SK-N-SH (cell line): ENCODE measurements around the gene APLP2.

ENCODE experiments used
- CTCF ChIP-seq: fragments of 200-600 bp; sonication (generic); IDR thresholded peaks from 2 replicates; pipeline ENCODE4 v1.6.1; 2017; ENCODE audit warnings: antibody characterized with exemption, mild to moderate bottlenecking, moderate library complexity
- EZH2phosphoT487 ChIP-seq: fragments of 200-600 bp; sonication (generic); IDR thresholded peaks from 2 replicates; pipeline ENCODE4 v1.6.1; 2017; ENCODE audit warnings: low read depth, mixed run types, mild to moderate bottlenecking, antibody characterized with exemption, moderate library complexity, borderline replicate concordance
- FOXJ3 ChIP-seq: sonication (generic); formaldehyde crosslinking; IDR thresholded peaks from 2 replicates; pipeline ENCODE4 v1.5.1; 2020; ENCODE audit warnings: mild to moderate bottlenecking, missing genetic modification reagents
- GABPA ChIP-seq: IDR thresholded peaks from 2 replicates; pipeline ENCODE4 v1.4.0; 2012; ENCODE audit warnings: low read depth, mild to moderate bottlenecking
- MAX ChIP-seq: IDR thresholded peaks from 2 replicates; pipeline ENCODE4 v1.4.0; 2012; ENCODE audit warnings: low read depth
- MXI1 ChIP-seq: IDR thresholded peaks from 2 replicates; pipeline ENCODE4 v1.6.1; 2012; ENCODE audit warnings: mild to moderate bottlenecking, low read depth, low read length, improper control_type of control experiment
- NRF1 ChIP-seq: IDR thresholded peaks from 2 replicates; pipeline ENCODE4 v1.6.1; 2012; ENCODE audit warnings: low read depth, mild to moderate bottlenecking, low read length
- POLR2AphosphoS5 ChIP-seq: IDR thresholded peaks from 2 replicates; pipeline ENCODE4 v1.6.1; 2012; ENCODE audit warnings: low read depth, low read length
- RAD21 ChIP-seq: IDR thresholded peaks from 2 replicates; pipeline ENCODE4 v1.6.1; 2012; ENCODE audit warnings: mild to moderate bottlenecking, low read length
- RFX5 ChIP-seq: IDR thresholded peaks from 2 replicates; pipeline ENCODE4 v1.6.1; 2012; ENCODE audit warnings: mild to moderate bottlenecking, improper control_type of control experiment, low read length
- SMC3 ChIP-seq: IDR thresholded peaks from 2 replicates; pipeline ENCODE4 v1.6.1; 2012; ENCODE audit warnings: low read depth, low read length, improper control_type of control experiment
- TCF12 ChIP-seq: IDR thresholded peaks from 2 replicates; pipeline ENCODE4 v1.4.0; 2012
- USF1 ChIP-seq: IDR thresholded peaks from 2 replicates; pipeline ENCODE4 v1.4.0; 2012; ENCODE audit warnings: low read depth, borderline replicate concordance
- USF2 ChIP-seq: fragments of 150-350 bp; IDR thresholded peaks from 2 replicates; pipeline ENCODE4 v1.6.1; 2017; ENCODE audit warnings: antibody characterized with exemption, low read length, low read depth, borderline replicate concordance

GRCh38 chr11:130064596-130064995 is 5.1 kb upstream of the APLP2 start:
- TF ChIP-seq GABPA (no peak), CTCF (no peak), EZH2phosphoT487 (no peak), TCF12 (no peak), NRF1 (no peak), USF1 (no peak), MAX (no peak), MXI1 (no peak), POLR2AphosphoS5 (no peak), USF2 (no peak), RAD21 (no peak), SMC3 (no peak), RFX5 (no peak), FOXJ3 (no peak)
